Activated gamma-delta T cell treated with anti-CD3 and anti-CD28 coated beads, Interleukin-2, amount 50 U/mL, for 16 hours (primary cell): ENCODE data around the gene AKAP1.

Experiments used
- DNase-seq: peaks from one replicate; pipeline ENCODE4 v3.0.0-alpha.2; 2020; ENCODE audit warnings: low read depth

AKAP1 gene

GRCh38 chr17:57084802-57085447 is at the start of gene AKAP1:
Gene AKAP1 (plus strand): TSS chr17:57085246. CDS start chr17:57105465, 20,219 bp downstream.
- DNase-seq: peak; percentile 83

GRCh38 chr17:57035971-57036481 is 49.0 kb upstream of the AKAP1 start:
- DNase-seq: no peak

GRCh38 chr17:57037411-57037810 is 47.6 kb upstream of the AKAP1 start:
- DNase-seq: no peak

- DNase-seq: no peak
Observed at GRCh38 chr17:57038486-57038885, 46.6 kb upstream of the AKAP1 start.

GRCh38 chr17:57040571-57040970 is 44.5 kb upstream of the AKAP1 start:
- DNase-seq: no peak

- DNase-seq: no peak
Observed at GRCh38 chr17:57043276-57043675, 41.8 kb upstream of the AKAP1 start.

GRCh38 chr17:57044976-57045867 is 39.8 kb upstream of the AKAP1 start:
- no peak for DNase-seq

- peak; percentile 12 for DNase-seq
Observed at GRCh38 chr17:57045868-57046704, 39.0 kb upstream of the AKAP1 start.

- DNase-seq: no peak
Observed at GRCh38 chr17:57046749-57047148, 38.3 kb upstream of the AKAP1 start.

GRCh38 chr17:57048096-57048495 is 37.0 kb upstream of the AKAP1 start:
- no peak for DNase-seq

GRCh38 chr17:57050306-57050705 is 34.7 kb upstream of the AKAP1 start:
- no peak for DNase-seq

GRCh38 chr17:57051886-57052361 is 33.1 kb upstream of the AKAP1 start:
- no peak for DNase-seq

GRCh38 chr17:57062865-57063264 is 22.2 kb upstream of the AKAP1 start:
- DNase-seq: no peak

- no peak for DNase-seq
Observed at GRCh38 chr17:57067162-57067561, 17.9 kb upstream of the AKAP1 start.

- no peak for DNase-seq
Observed at GRCh38 chr17:57067781-57068180, 17.3 kb upstream of the AKAP1 start.

GRCh38 chr17:57068222-57068658 is 16.8 kb upstream of the AKAP1 start:
- no peak for DNase-seq

GRCh38 chr17:57068707-57069106 is 16.3 kb upstream of the AKAP1 start:
- no peak for DNase-seq

GRCh38 chr17:57071991-57072944 is 12.8 kb upstream of the AKAP1 start:
- no peak for DNase-seq

GRCh38 chr17:57073626-57074025 is 11.4 kb upstream of the AKAP1 start:
- DNase-seq: no peak

GRCh38 chr17:57075193-57075592 is 9.9 kb upstream of the AKAP1 start:
- DNase-seq: no peak

- no peak for DNase-seq
Observed at GRCh38 chr17:57075785-57076184, 9.3 kb upstream of the AKAP1 start.
